PC-3 (cell line): ENCODE measurements around the gene KCNQ1. TPM values are rescaled to one million over a fixed set of nuclear protein-coding genes. Genes with fewer than 3 reads are reported as not detected.

Experiments used
- ATAC-seq: fragments of 200-7000 bp; cut with Tn5 transposase; 2 replicates; pipeline ENCODE4 v1.9.1; 2020; ENCODE audit warnings: mild to moderate bottlenecking, moderate library complexity
- BruUV-seq: library from RNA; stranded (reverse); fragments of 400-500 nt; replicated peaks from 2 replicates; lab custom pipeline; 2021; lab: Mats Ljungman, UMichigan
- CTCF ChIA-PET: fragments of 300-600 bp; sonication (Branson Sonifier 250); formaldehyde crosslinking; loops from one replicate; lab custom pipeline; 2022; ENCODE audit warnings: antibody characterized with exemption; lab: Charles Lee
- POLR2A ChIA-PET: fragments of 300-600 bp; sonication (Branson Sonifier 250); formaldehyde crosslinking; loops from one replicate; lab custom pipeline; 2022; ENCODE audit warnings: antibody characterized with exemption; ENCODE audit not compliant: unreplicated experiment; lab: Charles Lee
- DNase-seq: peaks from one replicate; pipeline ENCODE4 v3.0.0-alpha.2; 2015
- H2AFZ ChIP-seq: fragments of 300-600 bp; sonication (generic); 2 replicates; pipeline ENCODE4 v1.6.0; 2016; ENCODE audit warnings: antibody characterized with exemption, low read length
- H3F3A ChIP-seq: fragments of 300-600 bp; sonication (generic); one replicate; pipeline ENCODE4 v1.6.0; 2017; ENCODE audit warnings: antibody characterized with exemption, low read length, control low read depth, mild to moderate bottlenecking; ENCODE audit not compliant: unreplicated experiment
- H3K27ac ChIP-seq: fragments of 300-600 bp; sonication (generic); 2 replicates; pipeline ENCODE4 v1.5.1; 2016; ENCODE audit warnings: mild to moderate bottlenecking, low read length
- H3K27me3 ChIP-seq: fragments of 300-600 bp; sonication (generic); 2 replicates; pipeline ENCODE4 v1.6.1; 2016; ENCODE audit warnings: low read length, mixed read lengths
- H3K36me3 ChIP-seq: fragments of 300-600 bp; sonication (generic); 2 replicates; pipeline ENCODE4 v1.6.1; 2016; ENCODE audit warnings: low read depth, mixed run types, low read length, mixed read lengths
- H3K4me1 ChIP-seq: fragments of 300-600 bp; sonication (generic); 2 replicates; pipeline ENCODE4 v1.5.1; 2016; ENCODE audit warnings: low read length; ENCODE audit not compliant: insufficient read depth
- H3K4me2 ChIP-seq: fragments of 300-600 bp; sonication (generic); 2 replicates; pipeline ENCODE4 v1.6.0; 2016; ENCODE audit warnings: low read length
- H3K4me3 ChIP-seq: fragments of 300-600 bp; sonication (generic); 2 replicates; pipeline ENCODE4 v1.5.1; 2016; ENCODE audit warnings: mild to moderate bottlenecking, low read length, mixed read lengths
- H3K79me2 ChIP-seq: fragments of 300-600 bp; sonication (generic); 2 replicates; pipeline ENCODE4 v1.6.1; 2017; ENCODE audit warnings: low read length, mixed read lengths
- H3K9ac ChIP-seq: fragments of 300-600 bp; sonication (generic); 2 replicates; pipeline ENCODE4 v1.6.0; 2016; ENCODE audit warnings: mild to moderate bottlenecking, low read length
- H3K9me2 ChIP-seq: fragments of 300-600 bp; sonication (generic); replicated peaks from 2 replicates; pipeline ENCODE4 v1.6.1; 2016; ENCODE audit warnings: mixed run types, low read length, mixed read lengths
- H3K9me3 ChIP-seq: fragments of 300-600 bp; sonication (generic); 2 replicates; pipeline ENCODE4 v1.6.1; 2016; ENCODE audit warnings: low read length, mixed read lengths
- H4K20me1 ChIP-seq: fragments of 300-600 bp; sonication (generic); 2 replicates; pipeline ENCODE4 v1.6.1; 2016; ENCODE audit warnings: low read length, mixed read lengths
- EZH2 ChIP-seq: fragments of 300-600 bp; sonication (generic); IDR thresholded peaks from one replicate; pipeline ENCODE4 v1.6.1; 2017; ENCODE audit warnings: antibody characterized with exemption, mild to moderate bottlenecking, low read length; ENCODE audit not compliant: unreplicated experiment
- EZH2phosphoT487 ChIP-seq: fragments of 300-600 bp; sonication (generic); IDR thresholded peaks from 2 replicates; pipeline ENCODE4 v1.6.1; 2018; ENCODE audit warnings: mild to moderate bottlenecking, antibody characterized with exemption, low read length, borderline replicate concordance
- intact Hi-C: fragments of 100-400 bp; cut with micrococcal nuclease; formaldehyde crosslinking; loops from 2 replicates; pipeline ENCODE4 v1.9.0; 2023
- total RNA-seq: library from RNA; depleted of rRNA; stranded (reverse); fragments of >200 nt; gene quantifications from 2 replicates; pipeline ENCODE4 v1.2.3, GENCODE V29; 2014
- TF ChIP-seq, protein P1 (sequence below): fragments of 300-600 bp; sonication (generic); conservative IDR thresholded peaks from 2 replicates; pipeline ENCODE4 v1.5.1; 2017; ENCODE audit warnings: antibody characterized with exemption, low read depth, mild to moderate bottlenecking, low read length

The KCNQ1 gene
- total RNA-seq, 1 experiment from 2014 or later = 0.40 TPM

DNA sequence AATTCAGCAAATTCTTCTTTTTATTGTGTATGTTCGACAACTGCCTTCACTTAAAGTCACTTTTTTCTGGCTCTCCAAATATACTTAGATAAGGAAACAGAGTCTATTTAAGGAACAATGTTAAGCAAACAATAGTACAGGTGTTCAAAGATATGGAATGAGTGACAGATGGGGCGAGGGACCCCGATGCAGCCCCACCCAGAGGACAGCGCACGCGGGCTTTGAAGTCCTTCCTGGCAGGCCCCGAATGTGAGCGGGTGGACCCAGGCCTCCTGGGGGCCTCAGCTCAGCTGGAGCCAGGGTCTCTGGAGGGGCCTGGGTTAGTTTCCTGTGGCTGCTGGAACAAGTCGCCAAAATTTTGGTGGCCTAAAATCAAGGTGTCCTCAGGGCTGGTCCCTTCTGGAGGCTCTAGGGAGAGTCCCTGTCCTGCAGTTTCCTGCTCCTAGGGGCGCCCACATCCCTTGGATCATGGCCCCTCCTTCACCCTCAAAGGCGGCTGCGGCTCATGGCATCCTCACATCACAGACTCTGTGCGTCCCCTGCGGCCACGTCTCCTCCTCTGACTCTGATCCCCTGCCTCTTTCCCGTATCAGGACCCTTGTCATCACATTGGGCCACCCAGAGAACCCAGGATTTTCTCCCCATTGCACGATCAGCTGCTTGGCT, 295.6 kb downstream of the KCNQ1 start:
- Histone ChIP-seq H3K27me3 (no peaks in the 10 kb centered on the region), H3K4me1 (peaks cover 29% of the 10 kb centered on the region), H3K36me3 (no peaks in the 10 kb centered on the region), H3K9ac (no peak overlapping the region), H3K9me3 (no peaks in the 10 kb centered on the region), H3F3A (no peaks in the 10 kb centered on the region), H3K27ac (no peak overlapping the region), H3K4me3 (no peak overlapping the region), H3K4me2 (no peak overlapping the region), H3K79me2 (no peaks in the 10 kb centered on the region), H3K9me2 (no peaks in the 10 kb centered on the region), H2AFZ (no peak overlapping the region), H4K20me1 (no peaks in the 10 kb centered on the region)
- ATAC-seq (no peak), DNase-seq (no peak)
- BruUV-seq = no TSS peak
- TF ChIP-seq EZH2 (no peak), EZH2phosphoT487 (no peak)
- TF ChIP-seq, protein P1, sequence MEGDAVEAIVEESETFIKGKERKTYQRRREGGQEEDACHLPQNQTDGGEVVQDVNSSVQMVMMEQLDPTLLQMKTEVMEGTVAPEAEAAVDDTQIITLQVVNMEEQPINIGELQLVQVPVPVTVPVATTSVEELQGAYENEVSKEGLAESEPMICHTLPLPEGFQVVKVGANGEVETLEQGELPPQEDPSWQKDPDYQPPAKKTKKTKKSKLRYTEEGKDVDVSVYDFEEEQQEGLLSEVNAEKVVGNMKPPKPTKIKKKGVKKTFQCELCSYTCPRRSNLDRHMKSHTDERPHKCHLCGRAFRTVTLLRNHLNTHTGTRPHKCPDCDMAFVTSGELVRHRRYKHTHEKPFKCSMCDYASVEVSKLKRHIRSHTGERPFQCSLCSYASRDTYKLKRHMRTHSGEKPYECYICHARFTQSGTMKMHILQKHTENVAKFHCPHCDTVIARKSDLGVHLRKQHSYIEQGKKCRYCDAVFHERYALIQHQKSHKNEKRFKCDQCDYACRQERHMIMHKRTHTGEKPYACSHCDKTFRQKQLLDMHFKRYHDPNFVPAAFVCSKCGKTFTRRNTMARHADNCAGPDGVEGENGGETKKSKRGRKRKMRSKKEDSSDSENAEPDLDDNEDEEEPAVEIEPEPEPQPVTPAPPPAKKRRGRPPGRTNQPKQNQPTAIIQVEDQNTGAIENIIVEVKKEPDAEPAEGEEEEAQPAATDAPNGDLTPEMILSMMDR = no peak
- ChIA-PET POLR2A (no interaction called here), CTCF (no interaction called here)
- intact Hi-C loops = no loop called here

DNA sequence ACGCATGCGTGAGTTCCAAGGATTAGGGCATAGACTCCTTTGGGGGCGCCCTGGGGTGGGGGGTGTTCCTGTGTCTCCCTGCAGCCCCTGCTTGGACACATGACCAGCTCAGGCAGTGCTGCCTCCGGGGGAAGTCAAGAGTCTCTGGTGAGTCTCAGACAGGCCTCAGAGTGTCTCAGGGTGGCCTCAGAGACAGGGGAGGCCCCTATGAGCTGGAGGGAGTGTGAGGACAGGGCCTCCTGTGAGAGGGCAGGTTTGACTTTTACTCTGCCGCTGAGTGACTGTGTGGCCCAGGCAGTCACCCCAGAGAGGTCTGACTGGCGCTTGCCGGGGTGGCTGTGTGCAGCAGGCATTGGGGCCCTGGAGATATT, 296.2 kb downstream of the KCNQ1 start:
- no TSS peak for BruUV-seq
- no peak for ATAC-seq
- Histone ChIP-seq H3K27ac (no peak overlapping the region), H3K36me3 (no peaks in the 10 kb centered on the region), H3K27me3 (no peaks in the 10 kb centered on the region), H3K4me1 (peaks cover 29% of the 10 kb centered on the region), H4K20me1 (no peaks in the 10 kb centered on the region), H3F3A (no peaks in the 10 kb centered on the region), H3K4me2 (no peak overlapping the region), H3K9me3 (no peaks in the 10 kb centered on the region), H2AFZ (no peak overlapping the region), H3K9ac (no peak overlapping the region), H3K4me3 (no peak overlapping the region), H3K79me2 (no peaks in the 10 kb centered on the region), H3K9me2 (no peaks in the 10 kb centered on the region)
- DNase-seq = no peak
- CTCF ChIA-PET = no interaction called here
- TF ChIP-seq, protein P1 = no peak
- TF ChIP-seq EZH2 (no peak), EZH2phosphoT487 (no peak)
- POLR2A ChIA-PET = no interaction called here
- intact Hi-C loops = no loop called here

DNA sequence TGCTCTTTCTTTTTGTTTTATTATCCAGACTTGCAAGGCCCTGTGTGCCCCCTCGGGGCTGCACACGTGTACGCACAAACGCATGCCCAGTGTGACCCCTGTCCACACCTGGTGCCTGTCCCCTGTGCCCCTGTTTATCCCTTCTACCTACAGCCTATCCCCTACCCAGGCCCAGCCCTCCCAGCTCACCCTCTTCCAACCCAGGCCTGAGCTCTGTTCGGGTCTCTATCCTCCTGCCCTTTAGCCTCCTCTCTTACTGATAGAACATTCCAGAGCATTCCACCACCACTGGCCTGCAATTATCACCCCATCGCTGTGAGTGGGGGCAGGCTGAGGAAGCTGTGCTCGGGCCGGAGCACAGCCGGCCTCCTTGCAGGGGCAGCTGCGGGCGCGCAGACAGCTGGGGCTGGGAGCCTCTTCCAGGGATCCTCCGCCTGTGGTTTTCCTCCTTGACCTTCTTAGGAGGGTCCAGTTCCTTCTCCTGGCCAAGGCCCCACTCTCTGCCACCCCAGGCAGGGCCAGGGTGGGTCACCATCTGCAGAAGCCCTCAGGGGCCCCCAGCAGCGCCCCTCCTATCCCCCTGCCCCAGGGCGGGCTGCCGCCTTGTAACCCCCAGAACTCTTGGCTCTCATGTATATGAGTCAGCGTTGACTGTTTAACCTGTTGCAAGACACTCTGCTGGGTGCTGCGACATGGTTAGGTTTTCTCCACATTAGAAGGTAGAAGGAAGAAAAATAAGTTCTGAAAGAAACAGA, 296.7 kb downstream of the KCNQ1 start:
- no peak for TF ChIP-seq EZH2
- no peak for TF ChIP-seq EZH2phosphoT487
- TF ChIP-seq, protein P1 = no peak
- CTCF ChIA-PET = no interaction called here
- no peaks in the 10 kb centered on the region for H3K36me3 ChIP-seq
- no peak overlapping the region for H3K4me3 ChIP-seq
- H3K9ac ChIP-seq = no peak overlapping the region
- peak; percentile 77 for ATAC-seq
- H4K20me1 ChIP-seq = no peaks in the 10 kb centered on the region
- POLR2A ChIA-PET = no interaction called here
- H3K9me3 ChIP-seq = no peaks in the 10 kb centered on the region
- H3K27me3 ChIP-seq = no peaks in the 10 kb centered on the region
- H3K4me2 ChIP-seq = peak overlapping the region; percentile 28
- H3K4me1 ChIP-seq = peaks cover 29% of the 10 kb centered on the region
- no peak overlapping the region for H2AFZ ChIP-seq
- intact Hi-C loops = no loop called here
- peak; percentile 67 for DNase-seq
- no peaks in the 10 kb centered on the region for H3F3A ChIP-seq
- H3K9me2 ChIP-seq = no peaks in the 10 kb centered on the region
- no TSS peak for BruUV-seq
- no peak overlapping the region for H3K27ac ChIP-seq
- H3K79me2 ChIP-seq = no peaks in the 10 kb centered on the region
